NCI-H146 (cell line): ENCODE data around the gene KYNU.

Experiments used
- DNase-seq: peaks from one replicate; lab custom pipeline; 2025; lab: John Stamatoyannopoulos, UW

KYNU gene

GRCh38 chr2:142966284-142966683 is 88.8 kb downstream of the KYNU start:
- no peak for DNase-seq

GRCh38 chr2:142967060-142967459 is 89.6 kb downstream of the KYNU start:
- no peak for DNase-seq

- DNase-seq: no peak
These were observed 95.8 kb downstream of the KYNU start for GRCh38 chr2:142973160-142973821.

GRCh38 chr2:142973822-142974207 is 96.4 kb downstream of the KYNU start:
- DNase-seq: no peak

GRCh38 chr2:142974288-142975024 is 97.0 kb downstream of the KYNU start:
- DNase-seq: no peak

- DNase-seq: no peak
These were observed 97.8 kb downstream of the KYNU start for GRCh38 chr2:142975239-142975638.

GRCh38 chr2:142980246-142981068 is 103.0 kb downstream of the KYNU start:
- no peak for DNase-seq

GRCh38 chr2:142981069-142981378 is 103.6 kb downstream of the KYNU start:
- DNase-seq: no peak

- no peak for DNase-seq
These were observed 104.3 kb downstream of the KYNU start for GRCh38 chr2:142981756-142982155.

GRCh38 chr2:142983174-142983573 is 105.7 kb downstream of the KYNU start:
- no peak for DNase-seq

- no peak for DNase-seq
These were observed 107.2 kb downstream of the KYNU start for GRCh38 chr2:142984657-142985056.

- DNase-seq: no peak
These were observed 109.6 kb downstream of the KYNU start for GRCh38 chr2:142987044-142987443.

- DNase-seq: peak; percentile 12
These were observed 112.1 kb downstream of the KYNU start for GRCh38 chr2:142989273-142990204.

- DNase-seq: no peak
These were observed 113.8 kb downstream of the KYNU start for GRCh38 chr2:142991295-142991694.

- no peak for DNase-seq
These were observed 115.4 kb downstream of the KYNU start for GRCh38 chr2:142992840-142993239.

GRCh38 chr2:142993771-142994170 is 116.3 kb downstream of the KYNU start:
- no peak for DNase-seq

GRCh38 chr2:142994665-142995064 is 117.2 kb downstream of the KYNU start:
- DNase-seq: no peak

GRCh38 chr2:142997231-142997630 is 119.8 kb downstream of the KYNU start:
- DNase-seq: no peak

- DNase-seq: no peak
These were observed 123.1 kb downstream of the KYNU start for GRCh38 chr2:143000599-143000998.

- DNase-seq: no peak
These were observed 124.0 kb downstream of the KYNU start for GRCh38 chr2:143001501-143001900.

- DNase-seq: no peak
These were observed 138.2 kb downstream of the KYNU start for GRCh38 chr2:143015656-143016055.
